ENCODE data around the gene SYT5.

DNA sequence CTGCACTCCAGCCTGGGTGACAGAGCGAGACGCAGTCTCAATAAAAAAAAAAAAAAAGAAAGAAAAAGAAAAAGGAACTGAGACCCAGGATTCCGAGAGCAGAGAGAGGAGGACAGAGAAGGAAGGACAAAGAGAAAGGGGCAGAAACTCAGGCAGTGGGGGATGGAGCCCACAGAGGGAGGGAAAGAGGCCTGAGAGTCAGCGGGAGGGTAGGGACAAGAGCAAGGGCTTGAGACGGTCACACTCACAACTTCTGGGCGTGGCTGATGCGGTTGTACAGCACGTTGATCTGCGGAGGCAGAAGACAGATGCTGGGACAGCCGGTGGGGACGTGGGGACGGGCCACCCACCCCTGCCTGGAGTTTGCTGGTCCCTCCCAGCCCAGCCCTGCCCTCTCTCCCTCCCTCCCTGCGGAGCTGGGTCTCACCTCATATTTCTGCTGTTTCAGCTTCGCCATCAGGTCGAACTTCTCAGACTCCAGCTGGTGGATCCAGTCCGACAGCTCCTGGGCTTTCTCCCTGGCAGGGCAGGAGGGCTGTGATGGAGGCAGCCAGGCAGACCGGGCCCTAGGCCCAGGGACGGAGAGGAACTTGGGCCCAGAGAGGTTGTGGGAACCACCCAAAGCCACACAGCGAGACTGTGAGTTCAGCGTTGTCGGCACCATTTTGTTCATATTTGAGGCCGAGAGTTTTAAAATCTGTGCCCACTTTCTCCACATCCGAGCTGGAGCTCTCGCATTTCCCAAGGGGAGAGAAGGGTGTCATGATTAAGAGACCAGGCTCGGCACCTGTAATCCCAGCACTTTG lies 46.2 kb downstream of the SYT5 start:
- TF ChIP-seq, protein P1, sequence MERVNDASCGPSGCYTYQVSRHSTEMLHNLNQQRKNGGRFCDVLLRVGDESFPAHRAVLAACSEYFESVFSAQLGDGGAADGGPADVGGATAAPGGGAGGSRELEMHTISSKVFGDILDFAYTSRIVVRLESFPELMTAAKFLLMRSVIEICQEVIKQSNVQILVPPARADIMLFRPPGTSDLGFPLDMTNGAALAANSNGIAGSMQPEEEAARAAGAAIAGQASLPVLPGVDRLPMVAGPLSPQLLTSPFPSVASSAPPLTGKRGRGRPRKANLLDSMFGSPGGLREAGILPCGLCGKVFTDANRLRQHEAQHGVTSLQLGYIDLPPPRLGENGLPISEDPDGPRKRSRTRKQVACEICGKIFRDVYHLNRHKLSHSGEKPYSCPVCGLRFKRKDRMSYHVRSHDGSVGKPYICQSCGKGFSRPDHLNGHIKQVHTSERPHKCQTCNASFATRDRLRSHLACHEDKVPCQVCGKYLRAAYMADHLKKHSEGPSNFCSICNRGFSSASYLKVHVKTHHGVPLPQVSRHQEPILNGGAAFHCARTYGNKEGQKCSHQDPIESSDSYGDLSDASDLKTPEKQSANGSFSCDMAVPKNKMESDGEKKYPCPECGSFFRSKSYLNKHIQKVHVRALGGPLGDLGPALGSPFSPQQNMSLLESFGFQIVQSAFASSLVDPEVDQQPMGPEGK (CRISPR knock-in tag; IDR thresholded peaks at IDR 0.05; ENCODE audit: borderline replicate concordance) = no peak
- TF ChIP-seq ZC3H10 (CRISPR knock-in tag; IDR thresholded peaks at IDR 0.05) (no peak), ZNF8 (CRISPR knock-in tag; IDR thresholded peaks at IDR 0.05) (no peak), ARNTL (CRISPR knock-in tag; IDR thresholded peaks at IDR 0.05; ENCODE audit: borderline replicate concordance, low read depth) (no peak), CREB5 (CRISPR knock-in tag; IDR thresholded peaks at IDR 0.05; ENCODE audit: low read depth) (no peak), TOX (CRISPR knock-in tag; IDR thresholded peaks at IDR 0.05; ENCODE audit: borderline replicate concordance) (no peak), SNAI2 (CRISPR knock-in tag; IDR thresholded peaks at IDR 0.05) (no peak), GLIS3 (CRISPR knock-in tag; IDR thresholded peaks at IDR 0.05) (no peak), OSR1 (CRISPR knock-in tag; IDR thresholded peaks at IDR 0.05) (no peak), RARB (CRISPR knock-in tag; IDR thresholded peaks at IDR 0.05) (no peak), CSDC2 (CRISPR knock-in tag; IDR thresholded peaks at IDR 0.05) (no peak)
